GM21786 (cell line): ENCODE measurements around the gene BCAS3.
"Not testable (repeated sequence)": the region's sequence is repeated elsewhere in the genome, so short reads cannot be mapped to it uniquely, and the experiment has no call there.

Experiments
- ATAC-seq: cut with Tn5 transposase; IDR thresholded peaks from one replicate; pipeline ENCODE4 v1.9.1; 2021; ENCODE audit not compliant: unreplicated experiment

The BCAS3 gene

DNA sequence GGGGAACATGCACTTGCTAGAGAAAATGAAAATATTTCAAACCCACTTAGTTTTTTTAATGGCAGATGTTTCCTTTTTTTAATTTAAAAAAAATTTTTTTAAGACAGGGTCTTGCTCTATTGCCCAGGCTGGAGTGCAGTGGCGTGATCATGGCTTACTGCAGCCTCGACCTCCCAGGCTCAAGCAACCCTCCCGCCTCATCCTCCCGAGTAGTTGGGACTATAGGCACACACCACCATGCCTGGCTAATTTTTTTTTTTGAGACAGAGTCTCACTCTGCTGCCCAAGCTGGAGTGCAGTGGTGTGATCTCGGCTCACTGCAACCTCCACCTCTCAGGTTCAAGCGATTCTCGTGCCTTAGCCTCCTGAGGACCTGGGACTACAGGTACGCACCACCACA lies 469.2 kb downstream of the BCAS3 start:
- not testable (repeated sequence) for ATAC-seq

- no peak for ATAC-seq
Measured at GRCh38 chr17:61149106-61149825, 471.6 kb downstream of the BCAS3 start.

- no peak for ATAC-seq
Measured at GRCh38 chr17:61149862-61150362, 472.3 kb downstream of the BCAS3 start.

DNA sequence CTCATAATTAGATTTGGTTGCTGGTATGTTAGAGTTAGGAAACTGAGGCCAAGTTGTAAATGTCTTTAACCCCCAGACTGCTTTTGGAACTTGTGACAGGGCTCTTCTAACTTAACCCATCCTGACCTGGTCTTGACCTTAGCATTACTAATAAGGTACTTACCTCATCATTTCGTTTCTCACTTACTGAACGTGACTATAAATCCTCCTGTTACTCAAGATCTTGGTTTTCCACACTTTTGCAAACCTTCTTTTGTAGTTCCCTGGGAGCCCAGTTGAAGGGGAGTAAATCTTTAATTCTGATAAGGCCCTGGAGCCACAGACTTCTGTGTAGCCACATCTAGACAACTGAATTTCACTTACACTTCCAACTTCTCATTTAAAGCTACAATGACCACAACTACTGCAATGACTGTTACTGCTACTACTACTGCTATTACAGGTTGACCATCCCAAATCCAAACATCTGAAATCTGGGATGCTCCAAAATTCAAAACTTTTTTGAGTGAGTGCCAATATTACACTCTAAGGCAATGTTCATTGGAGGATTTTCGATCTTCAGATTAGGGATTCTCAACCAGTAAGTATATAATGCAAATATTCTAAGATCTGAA lies 473.1 kb downstream of the BCAS3 start:
- no peak for ATAC-seq

- ATAC-seq: no peak
Measured at GRCh38 chr17:61152898-61153297, 475.2 kb downstream of the BCAS3 start.

DNA sequence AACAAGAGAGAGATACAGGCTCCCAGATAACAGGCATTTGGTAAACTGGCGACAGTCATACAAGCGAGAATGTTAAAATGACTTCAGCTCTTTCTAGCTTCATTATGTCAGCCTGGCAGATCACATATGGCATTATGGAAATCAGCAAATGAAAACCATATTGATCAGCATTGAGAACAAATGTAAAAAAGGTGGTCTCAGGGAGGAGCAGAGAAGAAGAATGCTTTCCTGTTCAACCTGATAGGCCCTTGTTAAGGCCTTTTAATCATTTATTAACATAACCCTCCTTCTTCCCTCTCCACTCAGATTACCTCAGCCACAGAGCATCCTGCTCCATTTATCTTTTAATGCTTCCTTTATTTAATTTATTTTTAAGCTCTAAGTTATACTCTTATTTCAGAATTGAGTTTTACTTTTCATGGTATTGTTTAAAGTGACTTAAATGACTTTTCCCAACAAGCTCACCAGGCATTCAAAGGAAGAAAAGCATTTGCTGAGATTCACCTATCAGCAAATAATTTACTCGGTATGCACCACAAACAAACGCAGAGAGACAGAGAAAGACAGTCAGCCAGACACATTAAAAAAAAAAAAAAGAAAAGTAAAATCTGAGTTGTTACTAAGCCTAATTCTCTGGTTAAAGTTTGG lies 478.1 kb downstream of the BCAS3 start:
- no peak for ATAC-seq

GRCh38 chr17:61157246-61157886 lies 479.7 kb downstream of the BCAS3 start:
- no peak for ATAC-seq

GRCh38 chr17:61158376-61158775 lies 480.7 kb downstream of the BCAS3 start:
- no peak for ATAC-seq

DNA sequence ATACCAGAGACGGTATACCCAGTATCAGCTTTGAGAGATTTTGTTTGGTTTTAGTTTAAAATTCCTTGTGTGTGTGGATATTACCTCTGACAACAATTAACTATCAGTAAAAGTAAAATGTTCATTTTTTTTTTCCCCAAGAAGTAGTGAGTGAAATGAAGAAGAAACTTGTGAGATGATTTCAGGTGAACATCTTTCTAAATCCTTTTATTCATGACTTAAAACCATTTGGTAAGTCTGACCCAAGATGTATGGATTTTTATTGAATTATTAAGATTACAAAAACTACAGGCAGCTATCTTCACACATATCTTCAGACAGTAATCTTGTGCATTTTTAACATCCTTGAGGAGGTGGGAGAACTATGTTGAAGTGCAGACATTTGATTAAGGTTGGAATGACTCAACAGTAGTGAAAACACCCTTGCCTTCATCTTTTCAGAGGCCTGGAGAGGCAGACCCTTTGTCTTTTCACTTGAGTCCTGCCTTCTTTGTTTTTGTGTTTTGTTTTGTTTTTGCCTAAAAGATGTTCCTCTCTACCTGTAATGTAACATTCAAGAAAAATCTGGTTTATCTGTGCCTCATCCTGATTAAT lies 481.7 kb downstream of the BCAS3 start:
- ATAC-seq: no peak

DNA sequence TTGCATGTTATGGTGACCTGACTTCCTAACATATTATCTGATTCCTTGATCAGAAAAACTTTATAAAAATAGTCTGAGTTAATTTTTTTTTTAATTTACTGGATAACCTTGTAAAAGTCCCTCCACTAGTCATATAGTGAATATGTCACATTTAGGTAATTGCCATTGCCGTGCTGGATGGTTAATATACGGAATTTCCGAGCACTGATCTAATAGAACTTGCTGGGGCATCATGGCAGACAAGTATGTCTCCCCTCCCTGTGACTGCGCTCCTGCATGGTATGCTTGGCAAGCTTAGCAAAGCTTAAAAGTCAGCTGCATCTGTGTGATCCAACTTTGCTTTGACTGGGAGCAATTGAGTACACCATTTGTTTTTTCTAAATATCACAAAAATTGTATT lies 482.6 kb downstream of the BCAS3 start:
- no peak for ATAC-seq

- no peak for ATAC-seq
Measured at GRCh38 chr17:61160789-61161445, 483.3 kb downstream of the BCAS3 start.

GRCh38 chr17:61161615-61162134 lies 484.0 kb downstream of the BCAS3 start:
- no peak for ATAC-seq

DNA sequence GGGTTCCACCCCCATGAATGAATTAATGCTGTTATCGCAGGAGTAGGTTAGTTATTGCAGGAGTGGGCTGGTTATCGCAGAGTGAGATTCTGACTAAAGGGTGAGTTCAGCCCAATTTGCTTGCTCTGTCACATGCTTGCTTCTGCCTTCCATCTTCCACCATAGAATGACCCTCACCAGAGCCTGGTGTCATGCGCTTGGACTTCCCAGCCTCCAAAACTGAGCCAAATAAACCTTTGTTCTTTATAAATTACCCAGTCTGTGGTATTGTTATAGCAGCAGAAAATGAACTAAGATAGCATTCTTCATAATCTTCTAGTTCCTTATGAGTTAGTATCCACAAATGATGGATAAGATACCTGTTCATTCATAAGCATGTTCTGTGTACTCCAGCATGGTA lies 486.9 kb downstream of the BCAS3 start:
- ATAC-seq: no peak

DNA sequence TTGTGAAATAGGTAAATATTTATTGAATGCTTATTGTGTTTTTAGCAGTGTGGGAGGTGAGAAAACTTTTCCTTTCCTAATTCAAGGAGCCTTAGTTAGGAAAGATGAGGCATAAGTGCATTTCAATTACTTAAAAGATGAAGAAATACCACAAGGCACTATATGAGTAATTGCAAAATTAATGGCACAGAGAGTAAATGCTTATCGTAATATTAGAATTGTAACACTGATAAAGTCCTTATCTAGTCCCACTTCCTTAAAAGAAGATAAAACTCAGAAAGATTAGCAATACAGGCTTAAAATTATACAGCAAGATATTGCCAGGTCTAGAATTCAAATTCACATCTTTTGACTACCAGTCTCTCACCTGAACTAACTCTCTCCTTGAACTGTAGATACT lies 489.4 kb downstream of the BCAS3 start:
- ATAC-seq: no peak

GRCh38 chr17:61168506-61168905 lies 490.9 kb downstream of the BCAS3 start:
- no peak for ATAC-seq

DNA sequence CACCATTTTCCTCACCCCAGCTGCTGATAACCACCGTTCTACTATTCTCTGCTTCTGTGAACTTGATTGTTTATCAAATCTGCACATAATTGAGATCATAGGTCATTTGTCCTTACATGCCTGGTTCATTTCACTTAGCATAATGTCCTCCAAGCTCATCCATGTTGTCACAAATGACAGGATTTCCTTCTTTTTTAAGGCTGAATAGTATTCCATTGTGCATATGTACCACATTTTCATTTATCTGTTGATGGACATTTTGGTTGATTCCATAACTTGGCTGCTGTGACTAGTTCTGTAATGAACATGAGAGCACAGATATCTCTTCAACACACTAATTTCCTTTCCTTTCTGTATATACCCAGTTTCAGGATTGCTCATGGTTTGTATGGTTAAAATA lies 496.7 kb downstream of the BCAS3 start:
- no peak for ATAC-seq

DNA sequence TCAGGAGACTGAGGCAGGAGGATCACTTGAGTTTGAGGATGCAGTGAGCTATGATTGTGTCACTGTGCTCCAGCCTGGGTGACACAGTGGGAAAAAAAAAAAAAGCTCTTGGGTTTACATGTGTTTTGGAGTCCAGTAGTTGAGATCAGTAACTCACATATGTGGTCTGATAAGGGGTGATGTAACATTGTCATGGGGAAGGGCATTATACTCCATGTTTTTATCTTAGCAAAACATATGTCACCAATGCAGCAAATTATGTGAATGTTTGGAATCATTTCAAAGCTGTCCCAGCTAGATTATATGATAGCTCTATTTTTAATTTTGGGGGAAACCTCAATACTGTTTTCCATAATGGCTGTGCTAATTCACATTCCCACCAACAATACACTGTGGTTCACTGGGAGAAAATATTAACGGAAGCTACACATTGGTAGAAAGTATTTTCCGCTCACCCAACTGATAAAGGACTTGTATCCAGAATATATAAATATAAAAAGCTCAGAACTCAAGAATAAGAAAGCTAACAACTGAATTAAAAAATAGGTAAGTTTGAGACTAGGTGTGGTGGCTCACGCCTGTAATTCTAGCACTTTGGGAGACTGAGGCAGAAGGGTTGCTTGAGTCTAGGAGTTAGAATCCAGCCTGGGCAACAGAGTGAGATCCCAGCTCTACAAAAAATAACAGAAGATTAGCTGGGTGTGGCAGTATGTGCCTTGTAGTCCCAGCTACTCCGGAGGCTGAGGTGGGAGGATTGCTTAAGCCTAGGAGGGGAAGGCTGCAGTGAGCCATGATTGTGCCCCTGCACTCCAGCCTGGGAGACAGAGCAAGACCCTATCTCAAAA lies 497.9 kb downstream of the BCAS3 start:
- ATAC-seq: no peak

DNA sequence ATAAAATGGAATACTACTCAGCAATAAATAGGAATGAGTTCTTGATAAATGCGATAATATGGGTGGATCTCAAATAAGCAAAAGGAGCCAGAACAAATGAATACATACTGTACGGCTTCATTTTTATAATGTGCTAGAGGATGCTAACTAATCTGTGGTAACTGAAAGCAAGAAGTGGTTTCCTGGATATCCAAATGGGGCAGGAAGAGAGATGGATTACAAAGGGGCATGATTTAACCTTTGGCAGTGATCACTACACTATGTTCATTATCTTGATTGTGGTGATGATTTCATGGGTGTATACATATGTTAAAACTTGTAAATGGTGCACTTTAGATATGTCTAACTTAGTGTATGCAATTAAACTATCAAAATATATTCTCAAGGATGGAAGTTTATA lies 499.7 kb downstream of the BCAS3 start:
- ATAC-seq: no peak

DNA sequence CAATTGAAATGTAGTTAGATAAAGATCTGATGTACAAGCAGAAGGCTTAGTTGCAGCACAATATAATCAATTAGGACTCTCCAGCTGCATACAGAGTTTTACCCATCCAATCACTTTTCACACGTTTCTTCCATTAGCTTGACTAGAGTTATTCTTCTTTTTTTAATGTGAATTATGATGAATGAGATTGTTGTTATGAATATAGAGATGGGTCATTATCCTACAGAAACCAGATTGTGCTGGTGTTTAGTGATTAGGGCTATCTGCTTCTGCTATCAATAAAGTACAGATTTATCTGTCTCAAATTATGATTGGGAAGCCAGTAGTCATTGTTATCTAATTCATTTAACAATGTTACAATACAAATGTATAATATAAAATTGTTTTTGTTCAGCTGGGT lies 500.6 kb downstream of the BCAS3 start:
- no peak for ATAC-seq

DNA sequence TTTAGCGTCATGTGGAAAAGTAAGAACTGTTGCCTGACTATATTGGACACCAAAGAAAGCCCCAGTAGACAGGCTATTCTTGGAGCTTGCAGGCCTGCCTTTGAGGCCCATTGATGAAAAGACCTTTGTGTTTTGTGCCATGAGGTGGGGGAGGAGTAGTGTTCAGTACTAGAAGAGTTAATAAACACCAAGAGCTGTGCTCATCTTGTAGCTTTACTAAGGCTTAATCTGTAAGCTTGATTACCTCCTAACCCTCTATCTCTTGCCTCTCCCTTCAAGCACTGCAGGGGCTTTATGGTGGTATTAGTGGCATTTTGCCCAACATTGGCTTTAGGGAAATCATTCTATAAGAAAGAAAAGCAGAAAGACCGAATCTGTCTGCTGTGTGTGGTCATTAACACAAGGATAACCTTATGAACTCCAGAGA lies 501.7 kb downstream of the BCAS3 start:
- ATAC-seq: no peak
